Pons (tissue), 1 donor: Measurements from ENCODE around the gene SEZ6L.

Experiments used
- DNase-seq: peaks from one replicate; pipeline ENCODE4 v3.0.0-alpha.2; 2016; ENCODE audit warnings: low spot score

Gene SEZ6L

GRCh38 chr22:26174280-26174679 lies 5.0 kb downstream of the SEZ6L start:
- peak; percentile 65 for DNase-seq

GRCh38 chr22:26182723-26183122 lies 13.5 kb downstream of the SEZ6L start:
- DNase-seq, result no peak

GRCh38 chr22:26185190-26185589 lies 15.9 kb downstream of the SEZ6L start:
- DNase-seq, result no peak

- DNase-seq, result no peak
Measured at GRCh38 chr22:26188341-26188740, 19.1 kb downstream of the SEZ6L start.

- no peak for DNase-seq
Measured at GRCh38 chr22:26194313-26194712, 25.1 kb downstream of the SEZ6L start.

- DNase-seq, result no peak
Measured at GRCh38 chr22:26194877-26195276, 25.6 kb downstream of the SEZ6L start.

GRCh38 chr22:26196657-26197056 lies 27.4 kb downstream of the SEZ6L start:
- no peak for DNase-seq

GRCh38 chr22:26197425-26197824 lies 28.2 kb downstream of the SEZ6L start:
- DNase-seq, result no peak

DNA sequence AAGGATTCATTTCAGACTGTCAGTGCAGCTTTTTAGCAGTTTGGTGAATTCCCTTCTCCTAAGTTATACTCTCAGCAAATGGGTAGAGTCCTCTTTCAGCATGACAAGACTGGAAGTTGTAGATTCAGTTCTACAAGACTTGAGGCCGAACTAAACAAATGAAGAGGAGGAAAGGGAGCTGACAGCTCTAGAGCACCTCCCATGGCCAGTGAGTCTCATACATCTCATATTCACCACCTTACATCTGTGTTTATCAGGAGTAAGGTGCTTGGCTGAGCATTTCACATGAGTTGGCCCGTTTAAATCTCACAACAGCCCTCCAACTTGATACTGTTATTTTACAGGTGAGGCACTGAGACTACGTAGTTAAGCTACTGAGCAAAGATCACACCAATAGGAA lies 30.4 kb downstream of the SEZ6L start:
- DNase-seq, result no peak

DNA sequence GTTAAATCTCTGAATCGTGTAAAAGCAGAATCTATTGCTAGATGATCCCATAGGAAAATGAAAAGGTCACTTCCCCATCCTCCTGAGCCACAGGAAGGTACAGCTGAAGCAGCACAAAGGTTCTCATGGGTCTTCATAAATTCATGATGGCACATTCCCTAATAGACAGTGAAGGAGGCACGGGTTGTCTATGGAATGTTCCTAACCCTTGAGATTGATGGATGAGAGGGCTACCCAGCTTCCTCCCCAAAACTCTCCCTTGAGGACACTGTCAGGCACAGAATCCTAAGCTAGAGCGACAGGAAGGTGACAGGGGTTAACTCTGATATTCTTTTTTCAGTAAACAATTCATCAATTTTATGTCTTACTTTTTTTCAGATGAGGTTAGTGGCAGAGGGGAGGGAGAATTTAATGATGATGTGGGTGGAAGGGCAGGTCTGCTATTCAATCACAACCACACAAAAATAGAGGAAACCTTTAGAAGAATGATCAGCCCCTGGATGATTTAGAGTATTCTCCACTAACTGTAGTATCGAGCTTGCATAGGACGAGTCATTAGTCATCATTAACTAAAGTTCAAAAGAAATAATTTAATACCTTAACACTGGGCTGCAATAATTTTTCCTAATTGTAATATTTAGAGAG lies 33.1 kb downstream of the SEZ6L start:
- DNase-seq, result no peak

GRCh38 chr22:26205494-26205893 lies 36.2 kb downstream of the SEZ6L start:
- DNase-seq, result no peak

DNA sequence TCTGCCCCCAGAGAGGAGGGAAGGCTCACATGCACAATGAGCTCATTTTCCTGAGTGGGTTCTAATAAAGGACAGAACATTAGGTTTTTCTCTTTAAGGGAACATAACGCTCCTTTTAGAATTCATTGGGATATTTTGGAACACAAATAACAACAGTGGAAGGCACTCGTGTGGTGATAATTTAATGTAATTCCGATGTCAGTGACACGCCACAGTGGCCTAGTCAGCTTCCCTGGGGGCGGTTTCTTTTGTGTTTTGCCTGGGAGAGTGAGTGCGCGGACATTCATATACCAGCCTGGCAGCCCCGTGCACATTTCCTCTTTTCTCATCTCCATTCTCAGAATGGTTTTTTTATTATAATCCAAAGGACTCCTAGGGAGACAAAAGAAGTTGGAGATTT lies 41.1 kb downstream of the SEZ6L start:
- no peak for DNase-seq

DNA sequence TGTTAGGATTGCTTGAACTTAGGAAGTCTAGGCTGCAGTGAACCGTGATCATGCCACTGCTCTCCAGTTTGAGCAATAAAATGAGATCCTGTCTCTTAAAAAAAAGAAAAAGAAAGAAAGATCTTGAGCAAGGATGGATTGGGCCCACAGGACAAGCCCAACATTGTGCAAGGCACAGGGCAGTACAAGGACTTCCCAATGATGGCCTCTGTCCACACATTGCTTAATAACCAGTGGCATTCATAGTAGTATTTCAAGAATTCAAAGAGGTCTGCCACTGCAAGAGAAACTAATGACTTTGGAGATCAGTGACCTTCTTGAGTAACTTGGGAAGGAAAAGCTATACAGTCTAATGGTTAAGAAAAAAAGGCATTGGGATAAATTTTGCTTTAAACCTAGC lies 44.6 kb downstream of the SEZ6L start:
- DNase-seq, result no peak

DNA sequence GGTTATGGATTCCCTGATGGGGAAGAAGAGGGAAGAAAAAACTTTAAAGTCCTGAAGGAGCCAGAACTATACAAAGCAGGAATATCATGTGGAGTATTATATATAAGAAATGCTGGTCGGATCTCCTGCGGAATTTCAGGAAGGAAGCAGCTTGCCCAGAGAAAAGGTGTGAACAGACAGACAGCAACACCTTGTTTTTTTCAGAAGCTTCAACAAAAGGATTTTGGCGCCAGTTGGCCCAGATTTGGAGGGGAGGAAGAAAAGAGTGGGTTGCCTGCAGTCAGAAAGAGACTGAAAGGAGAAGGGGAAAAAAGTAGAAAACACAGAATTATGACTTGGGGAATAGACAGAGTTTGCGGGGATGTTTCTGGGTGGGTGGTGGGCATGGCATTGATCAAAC lies 45.2 kb downstream of the SEZ6L start:
- DNase-seq, result no peak

DNA sequence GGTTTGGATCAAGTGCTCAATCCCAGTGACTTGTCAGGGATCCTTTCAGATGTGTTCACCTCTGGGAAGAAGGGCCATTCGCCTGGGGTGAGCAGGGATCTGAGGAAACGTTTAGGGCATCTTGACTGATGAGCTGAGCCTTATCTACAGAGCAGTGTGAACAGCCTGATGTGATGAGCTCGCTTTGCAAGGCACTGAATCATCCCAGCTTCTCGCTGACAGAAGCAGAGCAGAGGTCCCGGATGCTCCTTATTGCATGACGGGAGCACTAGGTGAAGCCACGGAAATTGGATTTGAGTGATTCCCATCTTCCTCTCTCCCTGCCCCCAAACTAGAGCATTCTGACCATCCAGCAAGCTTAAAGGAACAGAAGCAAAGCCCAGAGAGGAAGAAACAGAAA lies 46.5 kb downstream of the SEZ6L start:
- DNase-seq, result no peak

DNA sequence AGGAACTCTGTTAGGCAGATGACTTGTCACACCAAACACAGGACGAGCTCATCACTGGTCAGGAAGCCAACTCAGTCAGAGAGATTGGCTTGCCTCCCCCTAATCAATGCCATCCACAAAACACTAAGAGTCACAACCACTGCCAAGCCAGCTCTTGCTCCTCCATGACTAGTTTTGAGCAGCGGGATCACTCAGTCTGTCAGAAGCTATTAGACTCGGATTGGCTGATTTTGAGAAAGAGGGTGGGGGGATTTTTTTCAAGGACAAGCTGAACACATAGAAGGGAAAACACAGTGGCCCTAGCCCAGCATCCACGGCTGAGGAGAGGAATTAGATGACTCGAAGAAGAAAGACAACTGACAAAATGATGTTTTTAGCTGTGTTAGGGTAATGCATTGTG lies 55.9 kb downstream of the SEZ6L start:
- no peak for DNase-seq

- no peak for DNase-seq
Measured at GRCh38 chr22:26226538-26227297, 57.5 kb downstream of the SEZ6L start.

- no peak for DNase-seq
Measured at GRCh38 chr22:26229910-26230309, 60.6 kb downstream of the SEZ6L start.

DNA sequence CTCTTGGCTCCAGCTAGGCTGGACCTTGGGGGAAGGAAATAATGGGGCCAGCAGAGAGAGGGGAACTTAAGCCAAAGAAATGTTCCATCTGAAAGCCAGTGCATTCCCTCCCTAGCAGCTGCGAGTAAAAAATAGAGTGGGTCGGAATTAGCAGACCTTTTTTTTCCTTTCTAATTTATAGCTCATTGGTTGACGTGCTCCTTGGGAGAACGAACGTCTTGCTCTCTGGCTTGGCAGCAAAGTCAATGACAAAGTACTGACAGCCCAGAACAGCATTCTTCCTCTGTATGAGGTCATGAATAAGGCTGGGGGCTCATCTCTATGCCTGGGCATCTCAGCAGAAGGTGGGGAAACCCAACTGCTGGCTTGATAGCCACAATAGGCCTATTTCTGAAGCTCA lies 65.0 kb downstream of the SEZ6L start:
- no peak for DNase-seq

DNA sequence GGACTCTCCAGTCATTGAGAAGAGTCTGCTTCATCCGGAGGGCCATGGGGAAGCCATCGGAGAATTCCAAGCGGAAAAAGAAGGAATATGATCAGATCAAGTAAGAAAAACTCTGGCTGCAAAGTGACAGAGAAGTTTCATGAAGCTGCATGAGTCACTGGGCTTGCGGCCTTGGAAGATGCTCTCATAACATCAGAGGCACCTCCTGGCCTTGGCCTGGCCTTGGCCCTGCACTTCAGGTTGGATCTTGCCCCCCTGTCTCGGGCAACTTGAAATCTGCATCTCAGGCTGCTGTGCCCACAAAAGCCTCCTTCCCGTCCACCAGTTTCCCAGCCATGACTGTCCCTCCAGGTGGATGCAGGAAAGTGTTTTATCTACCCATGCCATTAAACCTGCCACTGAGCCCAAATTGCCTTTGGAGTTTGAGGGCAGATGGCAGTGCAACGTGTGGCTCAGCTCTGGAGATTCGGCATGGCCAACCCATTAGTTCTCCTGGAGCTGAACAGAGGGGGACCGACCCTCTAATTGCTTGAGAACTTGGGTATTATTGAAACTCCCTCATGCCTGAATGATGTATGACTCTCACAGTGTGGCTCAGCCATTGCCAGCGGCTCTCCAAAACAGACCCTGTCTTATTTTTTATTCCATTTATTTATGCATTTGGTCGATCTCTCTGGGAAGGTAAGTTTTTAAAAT lies 66.7 kb downstream of the SEZ6L start:
- DNase-seq, result no peak

- DNase-seq, result no peak
Measured at GRCh38 chr22:26236991-26237390, 67.7 kb downstream of the SEZ6L start.

DNA sequence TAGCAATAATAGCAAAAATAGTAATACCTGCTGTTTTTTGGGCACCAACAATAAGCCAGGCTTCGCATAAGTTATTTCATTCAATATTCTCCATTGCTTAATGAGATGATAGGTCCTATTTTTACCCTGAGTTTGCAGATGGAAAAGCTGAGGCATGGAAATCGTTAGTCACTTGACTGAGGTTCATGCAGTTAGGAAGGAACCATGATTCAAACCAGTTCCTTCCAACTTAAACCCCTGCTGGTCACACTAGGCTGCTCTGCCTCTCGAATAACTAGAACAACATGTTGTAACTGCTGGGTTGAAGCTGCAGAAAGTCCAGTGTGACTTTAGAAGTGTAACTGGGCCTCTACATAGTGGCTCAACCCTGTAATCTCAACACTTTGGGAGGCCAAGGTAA lies 69.3 kb downstream of the SEZ6L start:
- DNase-seq, result no peak

DNA sequence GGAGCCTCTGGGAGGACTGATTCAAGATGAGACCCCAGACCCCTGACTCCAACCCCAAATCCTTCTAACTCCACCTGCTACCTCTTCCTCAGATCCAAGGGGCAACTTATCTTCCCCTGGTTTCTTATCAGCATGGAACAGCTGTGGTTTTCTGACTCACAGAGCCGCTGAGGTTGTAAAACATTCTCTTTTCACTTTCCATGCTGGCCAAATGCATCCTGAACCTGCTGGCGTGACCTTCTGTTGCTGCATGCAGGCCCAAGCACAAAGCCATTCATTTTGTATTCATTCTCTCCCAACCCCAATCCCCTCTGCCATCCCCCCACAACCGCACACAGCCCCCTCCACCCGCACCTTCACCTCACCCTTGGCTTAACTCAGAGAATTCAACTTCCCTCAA lies 70.3 kb downstream of the SEZ6L start:
- DNase-seq, result no peak
